Natural killer cell treated with Interleukin-12 subunit alpha and Interleukin-12 subunit beta and Interleukin-15 and Interleukin-18, amount 100 ng/mL, for 72 hours (primary cell): ENCODE data around the gene PLEKHA1. TPM values are rescaled to one million over a fixed set of nuclear protein-coding genes. Genes with fewer than 3 reads are reported as not detected.
A peak's percentile ranks its signal among the peaks of the same experiment; 100 is the strongest.

Experiments
- ATAC-seq, 2 donors: fragments of 150-1000 bp; cut with Tn5 transposase in 1 of 2; sonication (Bioruptor Pico), chemical (Tn5 transposase) in 1 of 2; 2 replicates each; pipeline ENCODE4 v1.10.0; 2021
- DNase-seq: peaks from one replicate; pipeline ENCODE4 v3.0.0; 2022; ENCODE audit warnings: low spot score
- H3K27ac Mint-ChIP-seq, 2 donors: 1 replicate in 1 of 2; 2 replicates in 1 of 2; pipeline ENCODE4 v1.8.0; 2022; ENCODE audit warnings: mixed read lengths in 2 of 2, mild to moderate bottlenecking in 1 of 2, moderate library complexity in 1 of 2
- H3K27me3 Mint-ChIP-seq, 2 donors: 1 replicate in 1 of 2; 2 replicates in 1 of 2; pipeline ENCODE4 v1.8.0; 2022; ENCODE audit warnings: mixed read lengths in 2 of 2
- H3K36me3 Mint-ChIP-seq: one replicate; pipeline ENCODE4 v1.8.0; 2022; ENCODE audit warnings: mixed read lengths
- H3K4me1 Mint-ChIP-seq, 2 donors: 1 replicate in 1 of 2; 2 replicates in 1 of 2; pipeline ENCODE4 v1.8.0; 2022; ENCODE audit warnings: low read depth in 2 of 2, mixed read lengths in 2 of 2, mild to moderate bottlenecking in 1 of 2
- H3K4me3 Mint-ChIP-seq: one replicate; pipeline ENCODE4 v1.8.0; 2022; ENCODE audit warnings: mixed read lengths
- H3K9me3 Mint-ChIP-seq: 2 replicates; pipeline ENCODE4 v1.8.0; 2022; ENCODE audit warnings: mixed read lengths
- total RNA-seq, 2 donors: library from RNA; stranded (reverse); gene quantifications; one replicate each; pipeline ENCODE4 v1.2.3, GENCODE V29; 2022

The PLEKHA1 gene
- 1 to 10 TPM; 4.4 to 7.9 TPM for total RNA-seq

GRCh38 chr10:122374237-122374858 is at the start of gene PLEKHA1:
Gene PLEKHA1, plus strand, starts transcription at chr10:122374708. Its CDS starts 18,493 bp downstream, at chr10:122393201.
- Mint-ChIP-seq H3K27ac (peak within 1 kb of the TSS; percentile 89 to 95), H3K36me3 (no peaks in the 10 kb centered on the region), H3K9me3 (no peaks in the 10 kb centered on the region), H3K4me1 (peaks cover 21 to 26% of the 10 kb centered on the region in 2 donors), H3K27me3 (peaks cover 8 to 22% of the 10 kb centered on the region in 2 donors), H3K4me3 (peak within 1 kb of the TSS; percentile 99)
- ATAC-seq (peak; percentile 95 to 96), DNase-seq (peak; percentile 98)

GRCh38 chr10:122325235-122325634 is 49.3 kb upstream of the PLEKHA1 start:
- no peak for DNase-seq
- Mint-ChIP-seq H3K27me3 (peaks cover 55 to 60% of the 10 kb centered on the region in 2 donors), H3K9me3 (no peaks in the 10 kb centered on the region), H3K4me3 (no peak overlapping the region), H3K4me1 (no peaks in the 10 kb centered on the region), H3K27ac (no peak overlapping the region), H3K36me3 (peaks cover 4% of the 10 kb centered on the region)
- ATAC-seq = no peak

GRCh38 chr10:122326385-122326784 is 48.1 kb upstream of the PLEKHA1 start:
- H3K4me3 Mint-ChIP-seq = no peak overlapping the region
- DNase-seq (no peak), ATAC-seq (no peak)
- no peaks in the 10 kb centered on the region for H3K9me3 Mint-ChIP-seq
- no peak overlapping the region for H3K27ac Mint-ChIP-seq
- peaks cover 51 to 57% of the 10 kb centered on the region in 2 donors for H3K27me3 Mint-ChIP-seq
- no peaks in the 10 kb centered on the region for H3K36me3 Mint-ChIP-seq
- no peaks in the 10 kb centered on the region for H3K4me1 Mint-ChIP-seq

GRCh38 chr10:122326806-122327205 is 47.7 kb upstream of the PLEKHA1 start:
- Mint-ChIP-seq H3K27me3 (peaks cover 51 to 58% of the 10 kb centered on the region in 2 donors), H3K9me3 (no peaks in the 10 kb centered on the region), H3K4me1 (no peaks in the 10 kb centered on the region), H3K36me3 (no peaks in the 10 kb centered on the region), H3K27ac (no peak overlapping the region), H3K4me3 (no peak overlapping the region)
- DNase-seq = no peak
- ATAC-seq = no peak

GRCh38 chr10:122327237-122328206 is 47.0 kb upstream of the PLEKHA1 start:
- no peaks in the 10 kb centered on the region for H3K9me3 Mint-ChIP-seq
- no peaks in the 10 kb centered on the region for H3K4me1 Mint-ChIP-seq
- H3K27me3 Mint-ChIP-seq = peaks cover 50 to 58% of the 10 kb centered on the region in 2 donors
- no peak overlapping the region for H3K27ac Mint-ChIP-seq
- no peaks in the 10 kb centered on the region for H3K36me3 Mint-ChIP-seq
- H3K4me3 Mint-ChIP-seq = no peak overlapping the region
- DNase-seq (no peak), ATAC-seq (no peak)

- Mint-ChIP-seq H3K4me3 (no peak overlapping the region), H3K36me3 (no peaks in the 10 kb centered on the region), H3K4me1 (no peaks in the 10 kb centered on the region), H3K27me3 (peaks cover 38 to 49% of the 10 kb centered on the region in 2 donors), H3K27ac (no peak overlapping the region), H3K9me3 (no peaks in the 10 kb centered on the region)
- no peak for ATAC-seq
- no peak for DNase-seq
Measured at GRCh38 chr10:122328676-122329075, 45.8 kb upstream of the PLEKHA1 start.

GRCh38 chr10:122329416-122329815 is 45.1 kb upstream of the PLEKHA1 start:
- ATAC-seq = no peak

GRCh38 chr10:122331100-122331499 is 43.4 kb upstream of the PLEKHA1 start:
- H3K36me3 Mint-ChIP-seq = no peaks in the 10 kb centered on the region
- DNase-seq = no peak
- no peak for ATAC-seq
- no peak overlapping the region for H3K27ac Mint-ChIP-seq
- no peak overlapping the region for H3K4me3 Mint-ChIP-seq
- H3K4me1 Mint-ChIP-seq = no peaks in the 10 kb centered on the region
- H3K9me3 Mint-ChIP-seq = no peaks in the 10 kb centered on the region
- H3K27me3 Mint-ChIP-seq = peaks cover 31 to 36% of the 10 kb centered on the region in 2 donors

More at GRCh38 chr10:122329416-122329815, 45.1 kb upstream of the PLEKHA1 start:
- Mint-ChIP-seq H3K27me3 (peaks cover 36 to 44% of the 10 kb centered on the region in 2 donors), H3K27ac (no peak overlapping the region), H3K4me1 (no peaks in the 10 kb centered on the region), H3K36me3 (no peaks in the 10 kb centered on the region), H3K9me3 (no peaks in the 10 kb centered on the region), H3K4me3 (no peak overlapping the region)
- no peak for DNase-seq

GRCh38 chr10:122331615-122332446 is 42.7 kb upstream of the PLEKHA1 start:
- Mint-ChIP-seq H3K36me3 (no peaks in the 10 kb centered on the region), H3K27me3 (peaks cover 27 to 31% of the 10 kb centered on the region in 2 donors), H3K9me3 (no peaks in the 10 kb centered on the region), H3K4me1 (no peaks in the 10 kb centered on the region), H3K27ac (no peak overlapping the region), H3K4me3 (no peak overlapping the region)
- ATAC-seq (no peak), DNase-seq (no peak)

- no peak overlapping the region for H3K27ac Mint-ChIP-seq
- H3K9me3 Mint-ChIP-seq = no peaks in the 10 kb centered on the region
- H3K4me1 Mint-ChIP-seq = no peaks in the 10 kb centered on the region
- peaks cover 27 to 31% of the 10 kb centered on the region in 2 donors for H3K27me3 Mint-ChIP-seq
- no peaks in the 10 kb centered on the region for H3K36me3 Mint-ChIP-seq
- DNase-seq (no peak), ATAC-seq (peak in 1 of 2 donors; percentile 73)
- H3K4me3 Mint-ChIP-seq = no peak overlapping the region
Measured at GRCh38 chr10:122333037-122333436, 41.5 kb upstream of the PLEKHA1 start.

GRCh38 chr10:122336332-122336731 is 38.2 kb upstream of the PLEKHA1 start:
- Mint-ChIP-seq H3K36me3 (no peaks in the 10 kb centered on the region), H3K4me3 (no peak overlapping the region), H3K27me3 (peaks cover 18 to 20% of the 10 kb centered on the region in 2 donors), H3K9me3 (no peaks in the 10 kb centered on the region), H3K27ac (no peak overlapping the region), H3K4me1 (no peaks in the 10 kb centered on the region)
- DNase-seq = no peak
- ATAC-seq = no peak

GRCh38 chr10:122336961-122337360 is 37.5 kb upstream of the PLEKHA1 start:
- no peak overlapping the region for H3K27ac Mint-ChIP-seq
- H3K4me1 Mint-ChIP-seq = no peaks in the 10 kb centered on the region
- H3K4me3 Mint-ChIP-seq = no peak overlapping the region
- DNase-seq (no peak), ATAC-seq (no peak)
- H3K36me3 Mint-ChIP-seq = no peaks in the 10 kb centered on the region
- no peaks in the 10 kb centered on the region for H3K9me3 Mint-ChIP-seq
- peaks cover 12 to 13% of the 10 kb centered on the region in 2 donors for H3K27me3 Mint-ChIP-seq

GRCh38 chr10:122338609-122339441 is 35.7 kb upstream of the PLEKHA1 start:
- peaks cover 0 to 2% of the 10 kb centered on the region in 2 donors for H3K4me1 Mint-ChIP-seq
- DNase-seq (no peak), ATAC-seq (no peak)
- H3K27ac Mint-ChIP-seq = no peak overlapping the region
- H3K9me3 Mint-ChIP-seq = no peaks in the 10 kb centered on the region
- peaks cover 7 to 9% of the 10 kb centered on the region in 2 donors for H3K27me3 Mint-ChIP-seq
- H3K36me3 Mint-ChIP-seq = no peaks in the 10 kb centered on the region
- no peak overlapping the region for H3K4me3 Mint-ChIP-seq
